GM12878 (cell line): ENCODE data around the gene AJM1. TPM values are rescaled to one million over a fixed set of nuclear protein-coding genes. Genes with fewer than 3 reads are reported as not detected.

Source experiments
- ATAC-seq: fragments of 200-7000 bp; cut with Tn5 transposase; 3 replicates; pipeline ENCODE4 v1.9.1; 2020; ENCODE audit warnings: mild to moderate bottlenecking, moderate library complexity
- BruUV-seq: library from RNA; stranded (reverse); fragments of 400-500 nt; replicated peaks from 2 replicates; lab custom pipeline; 2021; lab: Mats Ljungman, UMichigan
- CTCF ChIA-PET: fragments of 300-600 bp; sonication (Branson Sonifier 250); formaldehyde crosslinking; extraction: SDS; loops from one replicate; lab custom pipeline; 2021; ENCODE audit warnings: inconsistent platforms; lab: Yijun Ruan, JAX
- POLR2A ChIA-PET: fragments of 350-600 bp; formaldehyde crosslinking; extraction: SDS; loops from one replicate; lab custom pipeline; 2021; ENCODE audit warnings: inconsistent platforms; lab: Charles Lee
- RAD21 ChIA-PET: fragments of 300-600 bp; sonication (Branson Sonifier 250); formaldehyde crosslinking; loops from one replicate; lab custom pipeline; 2023; ENCODE audit warnings: antibody characterized with exemption; ENCODE audit not compliant: unreplicated experiment; lab: Charles Lee
- SMC1A ChIA-PET: fragments of 300-600 bp; sonication (Branson Sonifier 250); formaldehyde crosslinking; loops from one replicate; lab custom pipeline; 2023; ENCODE audit not compliant: unreplicated experiment, uncharacterized antibody; lab: Charles Lee
- DNase-seq: peaks from one replicate; pipeline ENCODE4 v3.0.0-alpha.2; 2011; ENCODE audit warnings: low read depth, low spot score
- FAIRE-seq: peaks from 3 replicates; lab custom pipeline; 2011; peaks lifted over from hg19 to GRCh38; lab: Jason Lieb, UNC
- H2AFZ ChIP-seq: 2 replicates; pipeline ENCODE4 v1.6.0; 2011; ENCODE audit warnings: low read depth, low read length, control low read depth; ENCODE audit not compliant: control insufficient read depth
- H3K27ac ChIP-seq: 2 replicates; pipeline ENCODE4 v1.5.1; 2011; ENCODE audit warnings: control low read depth; ENCODE audit not compliant: control insufficient read depth, insufficient read depth
- H3K27me3 ChIP-seq, 2 experiments: replicated peaks in 1 of 2; 2 replicates each; pipeline versions ENCODE4 v1.6.0 to v1.6.1; 2011; ENCODE audit warnings: low read length in 1 of 2; ENCODE audit not compliant: control insufficient read depth in 2 of 2, insufficient read depth in 2 of 2
- H3K36me3 ChIP-seq, 2 experiments: 2 replicates each; pipeline ENCODE4 v1.5.1; 2011; ENCODE audit warnings: low read length in 1 of 2; ENCODE audit not compliant: control insufficient read depth in 2 of 2, insufficient read depth in 2 of 2
- H3K4me1 ChIP-seq: 2 replicates; pipeline ENCODE4 v1.6.1; 2011; ENCODE audit warnings: mild to moderate bottlenecking, low read length, moderate library complexity, mixed read lengths; ENCODE audit not compliant: control insufficient read depth, insufficient read depth
- H3K4me2 ChIP-seq: 2 replicates; pipeline ENCODE4 v1.6.0; 2011; ENCODE audit warnings: control low read depth; ENCODE audit not compliant: control insufficient read depth, insufficient read depth
- H3K4me3 ChIP-seq: fragments of 200-600 bp; sonication (generic); 2 replicates; pipeline ENCODE4 v1.5.1; 2016
- H3K79me2 ChIP-seq: 2 replicates; pipeline ENCODE4 v1.6.0; 2011; ENCODE audit warnings: low read length; ENCODE audit not compliant: control insufficient read depth, insufficient read depth
- H3K9ac ChIP-seq: 2 replicates; pipeline ENCODE4 v1.8.0; 2011; ENCODE audit warnings: low read length, control low read depth, mixed read lengths; ENCODE audit not compliant: control insufficient read depth, insufficient read depth
- H3K9me3 ChIP-seq: replicated peaks from 3 replicates; pipeline ENCODE4 v1.5.1; 2011; ENCODE audit warnings: mild to moderate bottlenecking, low read length; ENCODE audit not compliant: control insufficient read depth, insufficient read depth
- H4K20me1 ChIP-seq: 2 replicates; pipeline ENCODE4 v1.6.0; 2011; ENCODE audit not compliant: control insufficient read depth, insufficient read depth
- ETV6 ChIP-seq, 2 experiments: fragments of 450-650 bp in 1 of 2; IDR thresholded peaks in 1 of 2; conservative IDR thresholded peaks in 1 of 2; 2 replicates each; pipeline ENCODE4 v1.6.1; 2014; ENCODE audit warnings: antibody characterized with exemption in 1 of 2, borderline replicate concordance in 1 of 2, low read depth in 1 of 2, mild to moderate bottlenecking in 1 of 2, moderate library complexity in 1 of 2
- IRF3 ChIP-seq: fragments of 450-650 bp; IDR thresholded peaks from 2 replicates; pipeline ENCODE4 v1.6.1; 2014; ENCODE audit warnings: mild to moderate bottlenecking
- NFXL1 ChIP-seq: fragments of 450-650 bp; IDR thresholded peaks from 2 replicates; pipeline ENCODE4 v1.6.1; 2017; ENCODE audit warnings: antibody characterized with exemption, mild to moderate bottlenecking, borderline replicate concordance
- POLR2AphosphoS2 ChIP-seq: IDR thresholded peaks from 2 replicates; pipeline ENCODE4 v1.6.1; 2011; ENCODE audit warnings: low read depth, mild to moderate bottlenecking, low read length, improper control_type of control experiment, moderate library complexity
- SMAD1 ChIP-seq: fragments of 450-650 bp; IDR thresholded peaks from 2 replicates; pipeline ENCODE4 v1.6.1; 2018; ENCODE audit warnings: mild to moderate bottlenecking, low read depth; ENCODE audit not compliant: partially characterized antibody
- SMC3 ChIP-seq: IDR thresholded peaks from 2 replicates; pipeline ENCODE4 v1.6.1; 2011; ENCODE audit warnings: low read length, improper control_type of control experiment, borderline replicate concordance
- WGBS: methylation state at CpG from one replicate; pipeline ENCODE4 v1.1.6; 2016; ENCODE audit warnings: low lambda C conversion rate; ENCODE audit not compliant: insufficient replicate concordance, insufficient coverage; ENCODE audit errors: missing lambda C conversion rate; 5-methylcytosine and 5-hydroxymethylcytosine counted together
- in situ Hi-C: fragments of 300-500 bp; cut with MboI; formaldehyde crosslinking; loops from 9 replicates; pipeline ENCODE4 v1.14.3; 2018; ENCODE audit warnings: mixed read lengths
- intact Hi-C: fragments of 100-400 bp; cut with micrococcal nuclease; formaldehyde crosslinking; loops from one replicate; pipeline ENCODE4 v1.14.2; 2022; ENCODE audit not compliant: unreplicated experiment
- polyA plus RNA-seq, 11 experiments: library from polyadenylated mRNA; depleted of rRNA in 4 of 11; unstranded in 6 of 11; stranded (reverse) in 5 of 11; fragments of >200 nt; fragmentation: Nextera tagmentation in 4 of 11; fragmentation: Illumina TruSeq in 1 of 11; extraction: Ambion mirVana in 4 of 11; extraction: Trizol in 1 of 11; gene quantifications; 1 replicate in 1 of 11; 2 replicates in 10 of 11; pipeline versions ENCODE4 v1.2.1 to v1.2.3, GENCODE V29; 2011 to 2016; ENCODE audit warnings: inconsistent platforms in 2 of 11, missing spikeins in 2 of 11, low read depth in 1 of 11
- total RNA-seq, 4 experiments: library from RNA; depleted of rRNA in 3 of 4; stranded (reverse); fragments of >200 nt in 3 of 4; fragmentation: Illumina TruSeq in 1 of 4; extraction: Trizol in 1 of 4; gene quantifications; 2 replicates each; pipeline versions ENCODE4 v1.2.1 to v1.2.3, GENCODE V29; 2013 to 2021
- TF ChIP-seq, protein P1 (sequence below): fragments of 450-650 bp; IDR thresholded peaks from 2 replicates; pipeline ENCODE4 v1.6.1; 2017; ENCODE audit warnings: mild to moderate bottlenecking, moderate library complexity

Gene AJM1
- total and polyA plus RNA-seq, 10 of the 15 experiments (the other 5 are each of a cell fraction or from before 2014, with no cell fraction given): 0.06 to 2.5 (median 1.0) TPM; not detected in 2

- DNase-seq: no peak
- POLR2A ChIA-PET: interaction anchor here (0.6 to 1.0 kb wide), 3 partner anchors 8 to 13 kb away, joined by 3 to 4 read pairs (median 3); no protein-coding TSS in a partner anchor
- SMC1A ChIA-PET: interaction anchor here (1.3 kb wide), 1 partner anchor 10 kb away, joined by 3 read pairs; no protein-coding TSS in a partner anchor
- Histone ChIP-seq H3K27me3 (no peaks in the 10 kb centered on the region), H3K4me2 (no peak overlapping the region), H3K9me3 (no peaks in the 10 kb centered on the region), H3K9ac (no peak overlapping the region), H3K27ac (no peak overlapping the region), H2AFZ (no peak overlapping the region), H3K4me1 (peaks cover 3% of the 10 kb centered on the region; the same call in 1 of the 2 replicates), H3K4me3 (no peak overlapping the region), H4K20me1 (no peaks in the 10 kb centered on the region; the same call in 1 of the 2 replicates), H3K36me3 (peaks cover 5 to 12% of the 10 kb centered on the region in 2 experiments; a peak in 3 of 4 replicates), H3K79me2 (peaks cover 16% of the 10 kb centered on the region)
- no peak for ATAC-seq
- BruUV-seq: no TSS peak
- CTCF ChIA-PET: interaction anchor here (0.8 to 2.6 kb wide), 4 partner anchors 13 to 214 kb away, joined by 3 to 12 read pairs (median 4); partner anchors contain the start of gene AJM1
- RAD21 ChIA-PET: no interaction called here
- 93% methylated on average over 13 of the region's 13 CpGs for WGBS
- FAIRE-seq: no peak
- TF ChIP-seq POLR2AphosphoS2: no peak
- no peak for TF ChIP-seq SMAD1
- no peak for TF ChIP-seq IRF3
- TF ChIP-seq SMC3: no peak
- no peak for TF ChIP-seq NFXL1
- TF ChIP-seq, protein P1, sequence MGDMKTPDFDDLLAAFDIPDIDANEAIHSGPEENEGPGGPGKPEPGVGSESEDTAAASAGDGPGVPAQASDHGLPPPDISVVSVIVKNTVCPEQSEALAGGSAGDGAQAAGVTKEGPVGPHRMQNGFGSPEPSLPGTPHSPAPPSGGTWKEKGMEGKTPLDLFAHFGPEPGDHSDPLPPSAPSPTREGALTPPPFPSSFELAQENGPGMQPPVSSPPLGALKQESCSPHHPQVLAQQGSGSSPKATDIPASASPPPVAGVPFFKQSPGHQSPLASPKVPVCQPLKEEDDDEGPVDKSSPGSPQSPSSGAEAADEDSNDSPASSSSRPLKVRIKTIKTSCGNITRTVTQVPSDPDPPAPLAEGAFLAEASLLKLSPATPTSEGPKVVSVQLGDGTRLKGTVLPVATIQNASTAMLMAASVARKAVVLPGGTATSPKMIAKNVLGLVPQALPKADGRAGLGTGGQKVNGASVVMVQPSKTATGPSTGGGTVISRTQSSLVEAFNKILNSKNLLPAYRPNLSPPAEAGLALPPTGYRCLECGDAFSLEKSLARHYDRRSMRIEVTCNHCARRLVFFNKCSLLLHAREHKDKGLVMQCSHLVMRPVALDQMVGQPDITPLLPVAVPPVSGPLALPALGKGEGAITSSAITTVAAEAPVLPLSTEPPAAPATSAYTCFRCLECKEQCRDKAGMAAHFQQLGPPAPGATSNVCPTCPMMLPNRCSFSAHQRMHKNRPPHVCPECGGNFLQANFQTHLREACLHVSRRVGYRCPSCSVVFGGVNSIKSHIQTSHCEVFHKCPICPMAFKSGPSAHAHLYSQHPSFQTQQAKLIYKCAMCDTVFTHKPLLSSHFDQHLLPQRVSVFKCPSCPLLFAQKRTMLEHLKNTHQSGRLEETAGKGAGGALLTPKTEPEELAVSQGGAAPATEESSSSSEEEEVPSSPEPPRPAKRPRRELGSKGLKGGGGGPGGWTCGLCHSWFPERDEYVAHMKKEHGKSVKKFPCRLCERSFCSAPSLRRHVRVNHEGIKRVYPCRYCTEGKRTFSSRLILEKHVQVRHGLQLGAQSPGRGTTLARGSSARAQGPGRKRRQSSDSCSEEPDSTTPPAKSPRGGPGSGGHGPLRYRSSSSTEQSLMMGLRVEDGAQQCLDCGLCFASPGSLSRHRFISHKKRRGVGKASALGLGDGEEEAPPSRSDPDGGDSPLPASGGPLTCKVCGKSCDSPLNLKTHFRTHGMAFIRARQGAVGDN: no peak
- TF ChIP-seq ETV6 (conservative IDR thresholded peaks at IDR 0.05 in 1 of 2, IDR thresholded peaks at IDR 0.05 in 1 of 2; ENCODE audit: borderline replicate concordance in 1 of 2, low read depth in 1 of 2): no peak
- intact Hi-C loops (no loop called here), in situ Hi-C loops (no loop called here)
Observed at GRCh38 chr9:136814725-136815421, 27.4 kb upstream of the AJM1 start.
